ENCODE measurements around the gene LRMDA. TPM values are rescaled to one million over a fixed set of nuclear protein-coding genes. Genes with fewer than 3 reads are reported as not detected.

Gene LRMDA
- total and polyA plus RNA-seq, 2 of the 13 experiments (the other 11 are each of a cell fraction or from before 2014, with no cell fraction given), result 13.4 to 22.0 TPM

- no peak overlapping the region for H3K4me3 ChIP-seq (replicated peaks in 1 of 3; ENCODE audit: insufficient read depth in 1 of 3, low read depth in 2 of 3, low read length in 3 of 3)
- TF ChIP-seq ZC3H4 (CRISPR knock-in tag; IDR thresholded peaks at IDR 0.05; ENCODE audit: borderline replicate concordance), result no peak
- no peak for TF ChIP-seq ZNF687 (CRISPR knock-in tag; IDR thresholded peaks at IDR 0.05)
- no peak for TF ChIP-seq ATF5 (CRISPR knock-in tag; IDR thresholded peaks at IDR 0.05; ENCODE audit: low read depth)
- TF ChIP-seq POLR2G (IDR thresholded peaks at IDR 0.05; ENCODE audit: low read depth, low read length), result no peak
- TF ChIP-seq DNMT3B (CRISPR knock-in tag; conservative IDR thresholded peaks at IDR 0.05), result no peak
- no peak for TF ChIP-seq HHEX (CRISPR knock-in tag; IDR thresholded peaks at IDR 0.05)
- no peak for TF ChIP-seq ZNF556 (CRISPR knock-in tag; IDR thresholded peaks at IDR 0.05; ENCODE audit: borderline replicate concordance)
- no peak for TF ChIP-seq BHLHE40 (IDR thresholded peaks at IDR 0.05; ENCODE audit: low read length)
- no peak for TF ChIP-seq TBX2 (CRISPR knock-in tag; IDR thresholded peaks at IDR 0.05; ENCODE audit: borderline replicate concordance)
- TF ChIP-seq ZNF614 (CRISPR knock-in tag; IDR thresholded peaks at IDR 0.05; ENCODE audit: borderline replicate concordance), result no peak
- TF ChIP-seq KMT2B (CRISPR knock-in tag; IDR thresholded peaks at IDR 0.05), result no peak
- no peak for TF ChIP-seq ETV6 (CRISPR knock-in tag; conservative IDR thresholded peaks at IDR 0.05)
- no peak for TF ChIP-seq KDM2A (CRISPR knock-in tag; IDR thresholded peaks at IDR 0.05; ENCODE audit: borderline replicate concordance, low read depth)
- no peak for TF ChIP-seq BCLAF1 (IDR thresholded peaks at IDR 0.05)
- no peak for TF ChIP-seq FOSL2 (CRISPR knock-in tag; IDR thresholded peaks at IDR 0.05)
- TF ChIP-seq ETV5 (CRISPR knock-in tag; IDR thresholded peaks at IDR 0.05; ENCODE audit: borderline replicate concordance), result no peak
- TF ChIP-seq SOX6 (IDR thresholded peaks at IDR 0.05), result no peak
- TF ChIP-seq SOX6 (CRISPR knock-in tag; IDR thresholded peaks at IDR 0.05), result no peak
- no peak overlapping the region for H3K9ac ChIP-seq (ENCODE audit: insufficient read depth, low read depth, low read length)
- no peak overlapping the region for H2AFZ ChIP-seq (ENCODE audit: low read length)
- intact Hi-C loops (cut with micrococcal nuclease; ENCODE audit: unreplicated experiment) (no loop called here), in situ Hi-C loops (cut with HindIII; ENCODE audit: extremely low pct_ligation_motif_present, low pct_unique_long_range_greater_than_20kb) (no loop called here)
- BruUV-seq (replicated peaks), result no TSS peak
- CTCF ChIA-PET (ENCODE audit: low intra/inter-chr PET ratio, low total read pairs), result no interaction called here
- POLR2A ChIA-PET, result interaction anchor here (2.1 kb wide), 1 partner anchor 135 kb away, joined by 5 read pairs; no protein-coding TSS in a partner anchor
- no peaks in the 10 kb centered on the region for H3K4me1 ChIP-seq (ENCODE audit: insufficient read depth, low read length)
- H3K9me3 ChIP-seq (ENCODE audit: low read length), result no peaks in the 10 kb centered on the region
- no peak for FAIRE-seq
- no peak overlapping the region for H3K27ac ChIP-seq (ENCODE audit: extremely low read length, insufficient read depth, low read length)
- no peaks in the 10 kb centered on the region for H3K36me3 ChIP-seq (replicated peaks in 1 of 2; ENCODE audit: control insufficient read depth in 1 of 2, insufficient read depth in 2 of 2, low read length in 2 of 2)
- no peak overlapping the region for H3K4me2 ChIP-seq (ENCODE audit: low read depth, low read length)
- 87% methylated on average over 2 of the region's 2 CpGs for WGBS (ENCODE audit: low lambda C conversion rate)
- no peak for DNase-seq (ENCODE audit: low spot score)
- H3K79me2 ChIP-seq (ENCODE audit: insufficient read depth, low read length), result no peaks in the 10 kb centered on the region
- H3K27me3 ChIP-seq (ENCODE audit: control insufficient read depth in 1 of 2, insufficient read depth in 2 of 2, low read length in 2 of 2), result no peaks in the 10 kb centered on the region
- no peak for ATAC-seq
- no peaks in the 10 kb centered on the region for H4K20me1 ChIP-seq (ENCODE audit: insufficient read depth, low read length)
Observed at GRCh38 chr10:76285515-76285914, 854.1 kb downstream of the LRMDA start.

Measured in HepG2 (cell line).